A172 (cell line): ENCODE results near the gene LAMTOR3. TPM values are rescaled to one million over a fixed set of nuclear protein-coding genes. Genes with fewer than 3 reads are reported as not detected.
A peak's percentile ranks its signal among the peaks of the same experiment; 100 is the strongest.

ENCODE experiments used
- DNase-seq: peaks from one replicate; pipeline ENCODE4 v3.0.0-alpha.2; 2015; ENCODE audit warnings: low spot score
- total RNA-seq: library from RNA; depleted of rRNA; stranded (reverse); fragments of >200 nt; shearing (Covaris generic); gene quantifications from 2 replicates; pipeline ENCODE4 v1.2.3, GENCODE V29; 2014; rRNA removed

The LAMTOR3 gene, protein sequence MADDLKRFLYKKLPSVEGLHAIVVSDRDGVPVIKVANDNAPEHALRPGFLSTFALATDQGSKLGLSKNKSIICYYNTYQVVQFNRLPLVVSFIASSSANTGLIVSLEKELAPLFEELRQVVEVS
- 59.8 and 65.9 TPM in 2 replicates for total RNA-seq

DNA sequence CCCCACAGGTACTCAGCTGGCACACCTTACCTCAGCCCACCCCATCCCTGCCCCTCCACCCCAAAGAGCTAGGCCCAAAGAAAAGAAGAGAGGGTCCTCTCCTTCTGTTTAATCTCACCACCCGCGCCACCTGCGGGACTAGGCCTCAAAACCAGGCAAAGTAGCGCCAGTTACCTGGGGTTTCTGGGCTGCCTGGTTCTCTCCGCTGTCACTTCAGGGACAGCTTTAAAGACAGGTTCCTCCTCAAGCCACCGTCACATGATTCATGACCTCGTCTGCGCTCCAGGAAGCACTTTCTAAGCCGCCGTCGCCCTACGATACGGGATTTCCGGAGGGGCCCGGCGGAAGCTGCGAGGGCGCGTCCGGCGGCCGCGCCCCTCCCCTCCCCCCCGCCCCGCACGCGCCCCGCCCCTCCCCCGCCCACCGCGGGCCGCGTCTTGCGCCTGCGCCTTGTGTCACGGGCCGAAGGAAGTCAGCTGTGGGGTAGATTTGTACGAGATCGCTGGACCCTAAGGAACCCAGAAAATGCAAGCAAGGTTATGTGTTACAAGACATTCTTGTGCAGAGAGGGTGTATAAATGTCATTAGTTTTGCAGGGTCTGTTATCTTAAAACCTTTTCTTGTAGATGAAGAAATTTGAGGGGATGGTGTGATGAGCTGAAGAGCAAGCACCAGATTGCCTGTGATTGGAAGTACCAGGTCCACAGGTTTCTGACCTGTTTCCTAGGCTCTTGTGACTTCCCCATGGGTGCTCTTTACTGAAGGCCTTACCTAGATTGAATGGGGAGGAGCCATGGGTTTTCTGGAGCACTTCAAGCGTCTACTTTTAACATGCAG, at the start of gene LAMTOR3:
TSS of gene LAMTOR3 (minus strand) at position 267 of the 837 bp plus-strand sequence. CDS start 464 bp downstream, outside the sequence.
- peak; percentile 85 for DNase-seq

DNA sequence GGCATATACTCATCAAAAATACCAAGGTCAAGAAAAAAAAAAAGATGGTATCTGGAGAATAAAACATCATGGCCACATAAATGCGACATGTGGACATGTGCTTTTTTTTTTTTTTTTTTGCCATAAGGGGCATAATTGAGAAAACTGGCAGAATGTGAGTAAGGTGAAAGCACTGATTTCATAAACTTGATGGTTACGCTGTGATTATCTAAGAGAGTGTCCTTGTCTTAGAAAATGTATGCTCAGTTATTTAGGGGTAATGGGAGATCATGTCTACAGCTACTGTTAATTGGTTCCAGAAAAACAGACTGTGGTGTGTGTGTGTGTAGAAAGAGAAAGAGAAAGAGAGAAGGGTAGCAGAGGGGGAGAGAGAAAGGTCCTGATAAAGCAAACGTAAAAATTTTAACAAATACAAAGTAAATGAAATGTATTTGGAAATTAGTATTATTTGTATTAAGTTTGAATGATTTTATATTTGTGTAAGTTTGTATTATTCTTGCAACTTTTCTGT, 44.1 kb upstream of the LAMTOR3 start:
- DNase-seq, result no peak

GRCh38 chr4:99934891-99935290, 40.7 kb upstream of the LAMTOR3 start:
- DNase-seq, result no peak

DNA sequence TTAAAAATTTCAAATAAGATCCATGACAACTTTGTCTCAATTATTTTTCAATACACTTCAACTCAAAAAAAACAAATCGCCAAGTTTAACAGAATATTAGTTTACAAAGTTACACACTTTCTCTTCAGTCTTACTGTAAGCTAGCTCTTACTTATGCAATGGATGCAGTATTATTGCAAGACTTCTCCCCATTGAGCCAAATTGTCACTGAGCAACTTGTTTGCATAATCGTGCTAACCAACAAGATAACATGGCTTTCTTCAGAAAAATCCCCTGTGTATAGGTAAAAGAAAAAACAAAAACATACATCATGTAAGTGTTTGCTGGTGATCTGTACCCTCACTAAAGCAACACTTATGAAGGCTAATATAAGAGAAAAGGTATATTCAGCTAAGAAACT, 33.3 kb upstream of the LAMTOR3 start:
- DNase-seq, result no peak

GRCh38 chr4:99921174-99921573, 26.9 kb upstream of the LAMTOR3 start:
- DNase-seq, result no peak

- DNase-seq, result no peak
Measured at GRCh38 chr4:99918656-99919055, 24.4 kb upstream of the LAMTOR3 start.

- no peak for DNase-seq
Measured at GRCh38 chr4:99917575-99917974, 23.3 kb upstream of the LAMTOR3 start.

DNA sequence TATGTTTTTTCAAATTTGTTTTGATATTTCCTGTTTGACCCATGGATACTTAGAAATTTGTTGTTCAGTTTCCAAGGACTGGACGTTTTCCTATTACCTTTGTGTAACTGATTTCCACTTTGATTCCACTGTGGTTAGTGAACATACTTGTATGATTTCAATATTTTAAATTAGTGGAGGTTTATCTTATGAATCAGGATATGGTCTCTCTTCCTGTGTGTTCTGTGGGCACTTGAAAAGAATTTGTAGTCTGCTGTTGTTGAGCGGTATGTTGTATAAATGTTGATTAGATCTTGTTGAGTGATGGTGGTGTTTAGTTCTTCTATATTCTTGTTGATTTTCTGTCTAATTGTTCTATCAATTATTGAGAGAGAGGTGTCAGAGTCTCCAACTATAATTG, 21.2 kb upstream of the LAMTOR3 start:
- no peak for DNase-seq

GRCh38 chr4:99894998-99895397, 771 bp upstream of the LAMTOR3 start:
- no peak for DNase-seq

GRCh38 chr4:99893839-99894160, 427 bp downstream of the LAMTOR3 start:
- DNase-seq, result no peak

DNA sequence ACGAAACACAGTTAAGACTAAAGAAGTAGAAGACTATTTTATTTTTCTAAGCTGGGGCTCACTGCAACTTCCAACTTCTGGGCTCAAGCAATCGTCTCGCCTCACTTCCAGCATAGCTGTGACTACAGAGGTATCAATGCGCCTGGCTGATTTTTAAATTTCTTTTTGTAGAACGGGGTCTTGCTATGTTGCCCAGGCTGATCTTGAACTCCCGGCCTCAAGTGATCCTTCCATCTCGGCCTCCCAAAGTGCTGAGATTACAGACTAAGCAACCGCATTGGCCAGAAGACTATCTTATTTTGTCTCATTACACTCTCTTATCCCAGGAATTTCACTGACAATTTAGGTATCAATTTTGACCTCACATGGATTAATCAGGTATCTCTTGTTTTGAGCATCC, 1.2 kb downstream of the LAMTOR3 start:
- no peak for DNase-seq

- no peak for DNase-seq
Measured at GRCh38 chr4:99891351-99891750, 2.9 kb downstream of the LAMTOR3 start.

DNA sequence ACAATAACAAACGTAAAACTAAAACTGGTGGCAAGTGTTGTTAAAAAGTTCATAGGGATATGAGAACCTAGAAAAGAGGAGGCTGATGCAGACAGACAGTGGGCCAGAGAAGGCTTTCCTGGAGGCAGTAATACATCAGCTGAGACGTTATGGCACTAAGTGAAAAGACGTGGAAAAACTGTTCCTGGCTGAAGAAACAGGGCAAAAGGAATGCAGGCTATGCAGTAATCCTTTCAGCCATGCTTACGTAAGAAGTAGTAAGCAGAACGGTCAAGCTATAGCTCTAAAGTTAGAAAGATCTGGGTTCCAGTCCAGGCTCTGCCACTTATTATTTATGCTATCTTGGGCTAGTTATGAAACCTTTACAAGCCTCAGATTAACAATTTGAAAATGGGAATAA, 6.4 kb downstream of the LAMTOR3 start:
- DNase-seq, result no peak

GRCh38 chr4:99886146-99886545, 8.1 kb downstream of the LAMTOR3 start:
- peak; percentile 21 for DNase-seq

- DNase-seq, result no peak
Measured at GRCh38 chr4:99885687-99886086, 8.5 kb downstream of the LAMTOR3 start.

DNA sequence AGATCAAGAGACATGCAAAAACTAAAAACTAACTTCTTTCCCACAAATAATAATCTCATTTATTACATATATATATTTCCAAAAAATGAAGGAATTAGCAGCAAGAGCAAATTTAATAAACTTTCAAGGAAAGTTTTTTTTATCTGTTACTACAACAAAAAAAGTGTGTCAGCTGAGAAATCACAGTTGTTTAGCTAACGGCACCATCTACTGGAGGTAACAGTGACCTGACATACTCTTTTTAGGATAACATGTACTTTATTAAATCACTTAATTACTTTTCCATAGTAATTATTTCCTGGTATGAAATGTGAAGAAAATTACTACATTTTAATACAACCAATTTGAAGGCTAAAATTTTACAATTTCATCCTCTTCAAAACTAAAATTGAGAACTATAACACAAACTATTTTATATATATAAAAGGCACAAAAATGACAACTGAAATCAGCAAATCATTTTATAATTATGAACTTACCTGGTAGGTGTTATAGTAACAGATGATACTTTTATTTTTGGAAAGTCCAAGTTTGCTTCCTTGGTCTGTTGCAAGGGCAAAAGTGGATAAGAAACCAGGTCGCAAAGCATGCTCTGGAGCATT, 9.1 kb downstream of the LAMTOR3 start:
- peak; percentile 28 for DNase-seq

DNA sequence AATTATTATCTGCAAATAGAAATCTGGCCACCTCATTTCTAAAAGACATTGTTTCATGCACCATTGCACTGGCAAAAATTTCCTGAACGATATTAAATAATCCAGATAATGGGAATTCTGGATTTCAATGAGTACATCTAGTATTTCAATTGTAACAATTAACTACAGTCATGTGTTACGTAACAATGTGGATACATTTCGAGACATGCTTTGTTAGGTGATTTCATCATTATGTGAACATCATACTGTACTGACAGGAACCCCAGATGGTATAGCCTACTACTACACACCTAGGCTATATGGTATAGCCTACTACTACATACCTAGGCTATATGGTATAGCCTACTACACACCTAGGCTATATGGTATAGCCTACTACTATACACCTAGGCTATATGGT, 14.8 kb downstream of the LAMTOR3 start:
- no peak for DNase-seq

DNA sequence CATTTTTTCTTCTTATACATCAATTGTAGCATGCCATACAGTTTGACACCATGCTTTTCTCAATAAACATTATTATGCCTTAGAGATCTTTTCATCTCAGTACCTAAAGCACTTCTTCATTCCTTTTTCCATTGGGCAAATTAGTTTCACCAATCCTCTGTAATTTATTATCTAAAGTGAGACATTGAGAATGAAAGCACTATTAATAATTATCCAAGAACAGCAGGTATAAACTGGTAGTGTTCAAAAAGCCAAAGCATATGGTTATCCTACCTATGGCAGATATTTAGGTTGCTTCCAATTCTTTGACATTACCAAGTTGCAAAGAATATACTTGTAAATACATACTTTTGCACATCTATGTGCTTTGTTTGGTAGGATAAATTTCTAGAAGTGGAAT, 15.6 kb downstream of the LAMTOR3 start:
- no peak for DNase-seq

DNA sequence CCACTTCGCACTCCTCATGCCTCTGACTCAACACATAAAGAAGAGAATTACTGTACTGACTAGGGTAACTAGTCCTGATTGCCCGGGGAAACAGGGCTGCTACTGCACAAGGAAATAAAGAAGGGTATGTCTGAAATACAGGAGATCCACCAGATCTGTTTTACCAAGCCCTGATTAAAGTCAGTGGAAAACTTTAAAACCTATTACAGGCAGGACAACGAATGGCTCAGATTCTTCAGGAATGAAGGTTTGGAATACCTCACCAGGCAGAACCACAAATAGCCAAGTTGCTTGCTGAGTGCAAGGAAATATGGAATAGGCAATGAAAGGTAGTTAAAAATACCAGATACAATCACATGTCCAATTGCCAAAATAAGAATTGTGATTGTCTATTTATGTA, 17.3 kb downstream of the LAMTOR3 start:
- no peak for DNase-seq

- no peak for DNase-seq
Measured at GRCh38 chr4:99875071-99875470, 19.2 kb downstream of the LAMTOR3 start.

DNA sequence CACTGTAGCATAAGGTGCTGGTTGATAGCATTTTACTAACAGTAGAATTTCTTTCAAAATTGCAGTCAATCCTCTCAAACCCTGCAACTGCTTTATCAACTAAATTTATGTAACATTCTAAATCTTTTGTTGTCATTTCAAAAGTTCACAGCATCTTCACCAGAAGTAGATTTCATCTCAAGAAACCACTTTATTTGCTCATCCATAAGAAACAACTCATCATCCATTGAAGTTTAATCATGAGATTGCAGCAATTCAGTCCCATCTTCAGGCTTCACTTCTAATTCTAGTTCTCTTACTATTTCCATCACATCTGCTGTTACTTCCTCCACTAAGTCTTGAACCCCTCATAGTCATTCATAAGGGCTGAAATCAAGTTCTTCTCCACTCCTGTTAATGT, 21.7 kb downstream of the LAMTOR3 start:
- DNase-seq, result no peak

DNA sequence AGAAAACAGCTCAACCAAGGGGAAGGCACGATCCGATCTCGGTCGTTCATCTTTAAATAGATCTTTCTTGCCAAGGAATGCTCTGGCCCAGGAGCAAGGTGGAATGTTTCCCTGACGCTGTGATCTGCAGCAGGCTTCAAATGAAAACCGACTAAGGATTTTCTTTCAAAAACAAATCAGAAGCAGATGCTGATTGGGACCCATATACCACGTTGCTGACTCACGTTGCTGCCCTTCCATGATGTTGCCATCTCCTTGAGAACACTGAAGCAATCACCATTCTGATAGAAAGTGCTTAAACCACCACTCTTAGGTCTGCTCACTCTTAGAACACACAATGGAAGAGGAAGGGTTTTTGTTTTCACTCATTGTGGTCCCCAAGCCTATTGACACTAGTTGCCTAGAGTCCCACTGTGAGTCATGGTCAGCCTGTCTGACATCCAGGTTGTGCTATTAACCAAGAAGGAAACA, 26.1 kb downstream of the LAMTOR3 start:
- no peak for DNase-seq

DNA sequence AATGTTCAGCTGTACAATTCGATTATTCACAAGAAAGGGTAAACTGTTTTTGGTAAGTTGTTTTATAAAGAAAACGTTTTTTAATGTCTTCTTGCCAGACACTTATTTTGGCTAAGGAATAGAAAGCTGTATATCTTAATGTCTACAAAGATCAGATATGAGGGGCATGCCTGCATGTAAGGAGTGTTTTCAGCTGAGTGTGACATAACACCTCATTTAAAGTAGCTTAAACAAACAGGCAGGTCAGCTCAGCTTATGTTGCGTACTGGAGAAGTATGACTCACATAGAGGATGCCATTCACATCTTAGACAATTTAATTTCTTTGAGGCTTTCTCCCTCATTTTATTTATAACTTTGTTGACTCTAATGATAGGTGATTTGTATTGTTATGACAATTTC, 30.4 kb downstream of the LAMTOR3 start:
- peak; percentile 23 for DNase-seq
